HFFc6 (cell line): ENCODE measurements around the gene SLC25A52. TPM values are rescaled to one million over a fixed set of nuclear protein-coding genes. Genes with fewer than 3 reads are reported as not detected.
"Not testable (repeated sequence)": the region's sequence is repeated elsewhere in the genome, so short reads cannot be mapped to it uniquely, and the experiment has no call there.

Experiments used
- DNase-seq: peaks from one replicate; pipeline ENCODE4 v3.0.0-alpha.2; 2018
- H3K27ac Mint-ChIP-seq: 2 replicates; pipeline ENCODE4 v1.8.0; 2020; ENCODE audit warnings: mild to moderate bottlenecking, mixed read lengths
- H3K27me3 Mint-ChIP-seq: 2 replicates; pipeline ENCODE4 v1.8.0; 2021; ENCODE audit warnings: mild to moderate bottlenecking, moderate library complexity, mixed read lengths; ENCODE audit not compliant: insufficient read depth
- H3K36me3 Mint-ChIP-seq: 2 replicates; pipeline ENCODE4 v1.8.0; 2021; ENCODE audit warnings: low read depth, mixed read lengths
- H3K4me1 Mint-ChIP-seq: 2 replicates; pipeline ENCODE4 v1.8.0; 2020; ENCODE audit warnings: low read depth, mixed read lengths
- H3K4me3 Mint-ChIP-seq: 2 replicates; pipeline ENCODE4 v1.8.0; 2020; ENCODE audit warnings: mild to moderate bottlenecking, moderate library complexity, mixed read lengths
- H3K9me3 Mint-ChIP-seq: 2 replicates; pipeline ENCODE4 v1.8.0; 2020; ENCODE audit warnings: mild to moderate bottlenecking, mixed read lengths
- total RNA-seq, 6 experiments: library from RNA; stranded (reverse); fragmentation: NEBNext Ultra II Directional; extraction: Animal tissue kit (Norgen Biotek cat#: 25700); gene quantifications; 2 replicates in 1 of 6; 3 replicates in 5 of 6; pipeline ENCODE4 v1.2.3, GENCODE V29; 2021
- TF ChIP-seq, protein P1 (sequence below): fragments of 200-600 bp; sonication (generic); IDR thresholded peaks from 2 replicates; pipeline ENCODE4 v1.5.0; 2021; ENCODE audit warnings: antibody characterized with exemption, mild to moderate bottlenecking

Gene SLC25A52
- total RNA-seq, 6 experiments from 2014 or later, result not detected

DNA sequence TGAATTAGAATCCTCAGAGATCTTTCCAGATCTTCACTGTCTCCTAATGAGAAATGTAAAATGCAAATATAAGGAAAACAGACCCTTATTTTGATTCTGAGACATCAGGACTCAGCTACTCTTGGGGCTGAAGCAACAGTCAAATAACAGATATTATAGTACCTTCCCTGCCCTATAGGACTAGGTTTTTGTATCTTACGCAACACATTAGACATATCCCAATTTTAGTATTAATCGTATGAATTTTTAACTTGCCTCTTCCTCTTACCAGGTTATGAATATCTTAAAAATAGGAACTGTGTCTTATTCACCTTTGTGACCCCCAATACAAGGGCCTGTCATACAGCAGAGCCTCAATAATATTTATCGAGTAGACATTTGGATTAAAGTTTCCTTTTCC, 12.0 kb upstream of the SLC25A52 start:
- Mint-ChIP-seq H3K27me3 (peaks cover 3% of the 10 kb centered on the region), H3K36me3 (no peaks in the 10 kb centered on the region), H3K4me1 (no peaks in the 10 kb centered on the region), H3K27ac (no peak overlapping the region), H3K4me3 (no peak overlapping the region), H3K9me3 (no peaks in the 10 kb centered on the region; the same call in 1 of the 2 replicates)
- TF ChIP-seq, protein P1, sequence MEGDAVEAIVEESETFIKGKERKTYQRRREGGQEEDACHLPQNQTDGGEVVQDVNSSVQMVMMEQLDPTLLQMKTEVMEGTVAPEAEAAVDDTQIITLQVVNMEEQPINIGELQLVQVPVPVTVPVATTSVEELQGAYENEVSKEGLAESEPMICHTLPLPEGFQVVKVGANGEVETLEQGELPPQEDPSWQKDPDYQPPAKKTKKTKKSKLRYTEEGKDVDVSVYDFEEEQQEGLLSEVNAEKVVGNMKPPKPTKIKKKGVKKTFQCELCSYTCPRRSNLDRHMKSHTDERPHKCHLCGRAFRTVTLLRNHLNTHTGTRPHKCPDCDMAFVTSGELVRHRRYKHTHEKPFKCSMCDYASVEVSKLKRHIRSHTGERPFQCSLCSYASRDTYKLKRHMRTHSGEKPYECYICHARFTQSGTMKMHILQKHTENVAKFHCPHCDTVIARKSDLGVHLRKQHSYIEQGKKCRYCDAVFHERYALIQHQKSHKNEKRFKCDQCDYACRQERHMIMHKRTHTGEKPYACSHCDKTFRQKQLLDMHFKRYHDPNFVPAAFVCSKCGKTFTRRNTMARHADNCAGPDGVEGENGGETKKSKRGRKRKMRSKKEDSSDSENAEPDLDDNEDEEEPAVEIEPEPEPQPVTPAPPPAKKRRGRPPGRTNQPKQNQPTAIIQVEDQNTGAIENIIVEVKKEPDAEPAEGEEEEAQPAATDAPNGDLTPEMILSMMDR, result no peak
- no peak for DNase-seq

DNA sequence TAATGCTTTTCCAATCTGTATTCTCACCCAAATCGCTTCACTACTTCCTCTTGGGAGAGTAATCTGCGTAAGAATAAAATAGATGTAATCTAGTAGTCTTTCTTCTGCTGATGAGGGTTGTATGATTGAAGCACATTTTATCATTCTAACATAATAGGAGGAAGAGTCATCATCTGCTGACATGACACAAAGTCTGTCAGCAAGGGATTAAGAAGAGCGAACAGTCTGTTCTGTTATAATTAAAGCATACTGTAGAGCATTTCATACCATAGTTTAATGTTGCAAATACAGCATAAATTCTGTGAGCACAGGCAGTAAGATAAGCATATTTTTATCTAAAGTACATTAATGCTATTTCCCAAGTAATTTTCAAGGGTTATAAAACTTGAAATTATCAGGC, 10.4 kb downstream of the SLC25A52 start:
- no peak for DNase-seq
- no peaks in the 10 kb centered on the region; the same call in 1 of the 2 replicates for H3K27me3 Mint-ChIP-seq
- H3K9me3 Mint-ChIP-seq, result no peaks in the 10 kb centered on the region
- H3K4me1 Mint-ChIP-seq, result no peaks in the 10 kb centered on the region
- TF ChIP-seq, protein P1, result no peak
- H3K36me3 Mint-ChIP-seq, result no peaks in the 10 kb centered on the region
- H3K4me3 Mint-ChIP-seq, result no peak overlapping the region
- no peak overlapping the region for H3K27ac Mint-ChIP-seq

DNA sequence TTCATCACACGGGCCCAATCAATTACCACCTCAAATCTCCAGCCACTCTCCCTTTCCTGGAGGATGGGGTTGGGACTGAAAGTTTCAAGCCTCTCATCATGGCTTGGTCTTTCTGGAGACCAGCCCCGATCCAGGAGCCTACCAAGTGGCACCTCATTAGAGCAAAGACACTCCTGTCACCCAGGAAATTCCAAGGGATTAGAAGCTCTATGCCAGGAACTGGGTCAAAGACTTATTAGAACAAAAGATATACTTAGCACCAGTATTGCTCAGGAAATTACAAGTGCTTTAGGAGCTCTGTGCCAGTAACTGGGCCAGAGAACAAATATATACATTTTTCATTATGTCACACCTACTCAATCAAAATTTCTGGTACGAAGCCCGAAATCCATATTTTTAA, 14.3 kb downstream of the SLC25A52 start:
- TF ChIP-seq, protein P1, result no peak
- no peaks in the 10 kb centered on the region for H3K9me3 Mint-ChIP-seq
- no peak overlapping the region for H3K4me3 Mint-ChIP-seq

DNA sequence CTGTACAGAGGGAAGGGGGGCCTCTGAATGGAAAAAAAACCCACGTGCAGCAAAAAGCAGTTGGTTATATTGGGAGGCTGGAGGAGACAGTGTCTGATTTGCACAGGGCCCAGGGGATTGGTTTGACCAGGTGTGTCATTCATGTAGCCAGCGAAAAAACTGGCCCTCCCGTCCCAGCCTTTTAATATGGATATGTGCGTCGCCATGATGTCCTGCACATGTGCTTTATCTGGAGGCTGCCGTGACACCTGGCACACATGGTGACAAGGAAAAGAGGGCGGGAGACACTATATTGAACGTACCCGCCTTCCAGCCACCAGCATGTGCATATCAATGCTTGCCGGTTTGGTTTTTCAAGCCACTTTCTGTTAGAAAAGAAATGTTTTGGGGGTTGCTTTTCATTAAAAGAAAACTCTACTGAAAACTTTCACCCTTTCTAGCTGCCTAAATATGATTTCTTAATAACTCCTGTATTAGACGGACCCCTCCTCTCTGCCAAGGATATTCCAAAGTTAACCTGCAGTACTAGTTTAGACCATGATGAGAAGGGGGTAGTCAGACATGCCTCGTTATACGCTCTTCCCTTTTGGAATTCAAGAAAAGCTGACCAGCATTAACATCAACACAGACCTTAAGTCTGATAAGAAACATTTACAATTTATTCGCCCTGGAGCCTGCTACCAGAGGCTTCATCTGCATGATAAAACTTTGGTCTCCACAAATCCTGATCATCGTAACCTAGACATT, 16.2 kb downstream of the SLC25A52 start:
- Mint-ChIP-seq H3K4me3 (no peak overlapping the region), H3K9me3 (no peaks in the 10 kb centered on the region), H3K27ac (no peak overlapping the region), H3K27me3 (peaks cover 3% of the 10 kb centered on the region; the same call in 1 of the 2 replicates), H3K4me1 (no peaks in the 10 kb centered on the region), H3K36me3 (no peaks in the 10 kb centered on the region)
- TF ChIP-seq, protein P1, result no peak
- DNase-seq, result no peak

More for the DNA sequence above, 14.3 kb downstream of the SLC25A52 start:
- DNase-seq, result no peak
- Mint-ChIP-seq H3K36me3 (no peaks in the 10 kb centered on the region), H3K4me1 (no peaks in the 10 kb centered on the region), H3K27me3 (peaks cover 3% of the 10 kb centered on the region; the same call in 1 of the 2 replicates), H3K27ac (no peak overlapping the region)

DNA sequence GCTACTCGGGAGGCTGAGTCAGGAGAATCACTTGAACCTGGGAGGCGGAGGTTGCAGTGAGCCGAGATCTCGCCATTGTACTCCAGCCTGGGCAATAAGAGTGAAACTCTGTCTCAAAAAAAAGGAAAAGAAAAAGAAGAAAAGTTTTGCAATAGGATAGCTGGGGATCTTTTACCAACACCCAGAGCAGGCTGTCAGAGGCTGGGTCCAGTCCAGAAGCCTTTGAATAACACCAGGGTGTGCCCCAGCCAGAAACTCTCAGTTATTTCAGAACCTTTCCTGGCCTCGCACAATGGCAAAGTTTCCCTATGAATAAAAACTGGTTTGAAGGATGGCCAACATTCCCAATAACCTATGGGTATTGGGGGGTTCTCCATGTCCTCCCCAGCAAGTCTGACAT, 17.1 kb downstream of the SLC25A52 start:
- H3K9me3 Mint-ChIP-seq, H3K4me3 Mint-ChIP-seq, DNase-seq, H3K4me1 Mint-ChIP-seq, H3K36me3 Mint-ChIP-seq, H3K27me3 Mint-ChIP-seq, H3K27ac Mint-ChIP-seq: not testable (repeated sequence)

DNA sequence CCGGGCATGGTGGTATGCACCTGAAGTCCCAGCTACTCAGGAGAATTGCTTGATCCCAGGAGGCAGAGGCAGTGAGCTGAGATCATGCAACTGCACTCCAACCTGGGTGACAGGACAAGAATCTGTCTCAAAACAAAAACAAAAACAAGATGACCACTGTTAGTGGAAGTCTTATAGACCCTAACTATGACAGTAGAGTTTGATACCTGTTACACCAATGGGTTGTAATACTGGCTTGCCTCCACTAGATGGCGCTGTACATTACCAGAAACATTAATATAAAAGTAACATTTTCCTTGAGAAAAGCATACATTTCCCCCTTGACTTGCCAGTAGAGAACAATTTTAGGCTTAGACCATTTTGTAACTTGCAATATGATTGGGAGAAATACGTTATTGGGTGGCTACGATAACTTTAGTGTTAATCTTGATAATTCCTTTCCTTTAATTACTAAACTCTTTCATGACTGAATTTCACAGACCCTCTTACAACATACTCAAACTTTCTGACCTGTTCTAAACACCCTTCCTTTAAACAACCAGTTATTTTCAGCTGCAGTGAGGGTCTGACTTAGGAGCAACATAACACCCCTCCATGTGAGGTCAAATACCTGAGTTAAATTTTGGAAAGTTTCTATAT, 19.5 kb downstream of the SLC25A52 start:
- Mint-ChIP-seq H3K4me3 (no peak overlapping the region), H3K9me3 (peaks cover 4% of the 10 kb centered on the region; the same call in 1 of the 2 replicates), H3K4me1 (no peaks in the 10 kb centered on the region), H3K27ac (no peak overlapping the region), H3K36me3 (no peaks in the 10 kb centered on the region), H3K27me3 (peaks cover 5% of the 10 kb centered on the region; the same call in 1 of the 2 replicates)
- TF ChIP-seq, protein P1, result peak; percentile 95
- DNase-seq, result peak; percentile 4
